ENCODE measurements around the gene RAB35.

RAB35 gene

DNA sequence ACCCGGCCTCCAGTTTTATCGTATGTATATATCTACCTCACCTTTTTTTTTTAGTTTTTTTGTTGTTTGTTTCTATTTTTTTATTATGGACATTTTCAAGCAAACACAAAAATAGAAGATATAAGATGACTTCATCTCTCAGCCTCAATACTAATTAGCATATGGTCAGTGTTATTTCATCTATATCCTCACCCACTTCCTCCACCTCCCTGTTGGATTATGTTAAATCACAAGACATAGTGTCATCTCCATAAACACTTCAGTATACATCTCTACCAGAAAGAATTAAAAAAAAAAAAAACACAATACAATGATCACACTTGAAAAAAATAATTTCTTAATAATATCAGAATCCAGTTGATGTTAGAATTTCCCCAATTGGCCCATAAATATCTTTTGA, 34.9 kb downstream of the RAB35 start:
- no peak for DNase-seq

- no peak for DNase-seq
Observed at GRCh38 chr12:120079411-120080400, 36.8 kb downstream of the RAB35 start.

GRCh38 chr12:120078868-120079267, 37.7 kb downstream of the RAB35 start:
- DNase-seq: no peak

DNA sequence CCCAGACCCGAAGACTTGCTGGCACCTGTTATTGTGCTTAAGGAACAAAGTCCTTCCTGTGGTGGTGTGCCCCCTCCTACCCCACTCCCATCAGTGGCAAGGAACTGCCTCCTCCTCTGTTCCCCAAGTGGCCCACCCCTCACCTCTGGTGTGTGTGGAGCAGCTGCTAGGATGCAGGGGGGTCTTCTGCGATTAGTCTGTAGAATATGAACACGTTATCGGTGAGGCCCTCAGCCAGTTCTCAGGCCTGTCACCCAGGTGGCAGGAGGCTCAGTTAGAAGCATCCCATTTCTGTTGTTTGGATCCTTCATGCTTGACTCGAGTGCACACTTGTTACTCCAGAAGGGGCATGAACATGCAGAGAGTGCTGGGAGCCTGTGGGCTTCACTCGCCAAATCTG, 39.3 kb downstream of the RAB35 start:
- no peak for DNase-seq

- no peak for DNase-seq
Observed at GRCh38 chr12:120076651-120077050, 39.9 kb downstream of the RAB35 start.

GRCh38 chr12:120075034-120075616, 41.4 kb downstream of the RAB35 start:
- DNase-seq: no peak

DNA sequence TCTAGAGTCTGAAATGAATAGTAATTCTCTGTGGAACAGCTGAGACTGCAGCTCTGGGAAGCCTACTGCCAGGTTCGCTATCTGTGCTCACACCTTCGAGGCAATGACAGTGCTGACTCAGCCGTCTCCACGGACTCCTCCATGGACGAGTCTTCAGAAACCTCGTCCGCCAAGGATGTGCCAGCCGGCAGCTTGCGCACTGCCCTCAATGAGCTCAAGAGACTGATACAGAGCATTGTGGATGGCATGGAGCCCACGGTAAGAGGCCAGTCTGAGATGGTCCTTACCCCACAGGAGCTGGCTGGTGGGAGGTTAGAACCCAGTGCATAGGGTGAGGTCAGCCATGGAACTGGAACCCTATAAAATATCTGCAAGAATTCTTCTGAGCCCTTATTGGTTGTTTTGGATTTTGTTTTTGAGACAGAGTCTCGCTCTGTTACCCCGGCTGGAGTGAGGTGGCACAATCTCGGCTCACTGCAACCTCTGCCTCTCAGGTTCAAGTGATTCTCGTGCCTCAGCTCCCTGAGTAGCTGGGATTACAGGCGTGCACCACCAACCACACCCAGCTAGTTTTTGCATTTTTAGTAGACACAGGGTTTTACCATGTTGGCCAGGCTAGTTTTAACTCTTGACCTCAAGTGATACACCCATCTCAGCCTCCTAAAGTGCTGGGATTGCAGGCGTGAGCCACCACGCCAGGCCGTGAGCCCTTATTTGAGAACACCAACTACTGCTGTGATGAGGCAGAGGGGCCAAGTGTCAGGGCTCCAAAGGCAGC, 43.9 kb downstream of the RAB35 start:
- DNase-seq: no peak

- DNase-seq: no peak
Observed at GRCh38 chr12:120071493-120072020, 45.0 kb downstream of the RAB35 start.

DNA sequence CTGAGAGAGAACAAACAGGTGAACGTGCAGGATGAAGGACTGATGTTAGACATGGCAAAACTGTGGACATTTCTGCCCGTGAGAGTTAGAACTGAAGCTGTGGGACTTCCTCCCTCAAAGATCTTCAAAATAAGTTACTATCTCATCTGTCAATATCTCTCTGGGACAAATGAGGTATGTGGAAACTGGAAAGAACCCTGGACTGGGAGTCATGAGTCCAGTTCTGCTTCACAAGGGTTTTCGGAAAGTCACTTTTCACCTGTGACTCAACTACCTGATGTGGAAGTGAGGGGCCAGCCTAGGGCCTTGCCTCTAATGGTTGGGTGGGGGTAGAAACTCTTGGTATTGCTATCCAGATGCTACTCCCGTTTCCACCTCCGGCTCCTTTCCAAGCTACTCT, 47.3 kb downstream of the RAB35 start:
- no peak for DNase-seq

DNA sequence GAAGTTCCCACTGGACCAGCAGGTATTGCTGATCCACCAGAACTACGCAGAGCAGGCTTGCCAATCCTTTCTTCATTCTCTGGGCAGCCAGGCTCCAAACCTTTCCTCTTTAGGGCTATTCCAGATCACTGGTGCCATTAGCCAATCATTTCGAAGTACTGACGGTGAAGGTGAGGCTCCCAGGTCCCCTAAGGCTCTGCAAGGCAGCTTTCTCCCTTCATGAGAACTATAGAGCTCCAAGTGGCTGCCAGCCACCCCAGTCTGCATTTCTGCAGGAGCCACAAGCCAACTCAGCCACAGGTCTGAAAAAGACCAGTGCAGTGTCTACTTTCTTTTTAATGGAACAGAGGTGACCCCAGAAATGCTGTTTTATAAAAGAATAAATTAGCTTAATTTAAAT, 48.7 kb downstream of the RAB35 start:
- no peak for DNase-seq

DNA sequence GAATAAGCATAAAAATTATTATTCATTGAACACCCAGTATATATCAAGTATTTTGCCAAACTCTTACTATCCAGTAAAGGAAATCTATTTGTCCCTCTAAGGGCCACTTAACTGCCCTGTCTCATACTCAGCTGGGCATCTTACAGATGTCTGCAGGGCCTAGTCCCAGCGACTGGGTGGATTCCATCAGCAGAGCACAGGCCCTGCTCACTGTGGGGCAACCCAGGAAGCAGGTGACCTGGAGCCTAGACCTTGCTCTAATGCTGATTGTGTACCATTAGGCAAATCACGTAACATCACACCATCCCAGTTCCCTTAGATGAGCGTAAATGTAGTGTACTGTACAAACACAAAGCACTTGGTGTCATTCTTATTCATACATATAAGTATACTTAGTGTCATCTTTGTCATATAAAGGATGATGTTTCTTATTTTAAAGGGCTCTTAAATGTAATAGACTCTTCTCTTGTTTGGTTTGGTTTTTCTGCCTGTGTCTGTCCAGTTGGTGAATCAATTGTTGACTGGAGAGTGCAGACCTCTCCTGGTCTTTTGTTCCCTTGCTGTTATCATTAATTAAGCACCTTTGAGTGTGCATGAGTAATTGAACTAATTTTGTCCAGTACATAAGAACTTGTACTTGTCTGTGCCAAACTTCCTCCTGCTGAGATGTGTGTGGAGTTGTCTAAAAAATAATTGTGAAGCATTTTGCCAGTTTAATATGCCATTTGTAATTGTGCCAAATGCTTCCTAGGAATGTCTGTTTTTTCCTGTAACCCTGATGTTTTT, 49.3 kb downstream of the RAB35 start:
- DNase-seq: no peak

DNA sequence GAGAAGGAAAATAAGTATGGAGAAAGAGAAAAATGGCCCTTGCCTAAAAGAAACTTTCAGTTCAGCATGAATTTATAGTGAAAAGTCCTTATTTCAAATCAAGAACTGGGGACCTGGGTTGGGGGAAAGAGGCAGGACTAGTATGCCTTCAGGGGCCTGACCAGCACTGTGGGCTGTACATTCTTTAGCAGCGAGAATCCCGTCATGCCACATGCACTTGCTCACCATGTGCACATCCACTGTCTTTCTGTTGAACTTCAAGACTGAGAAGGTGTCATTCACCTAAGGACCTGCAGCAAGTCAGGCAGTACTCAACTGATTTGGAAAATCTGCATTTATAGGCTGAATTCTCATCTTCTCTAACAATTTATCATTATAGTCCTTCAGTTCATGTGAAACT, 50.2 kb downstream of the RAB35 start:
- DNase-seq: no peak

GRCh38 chr12:120065472-120065871, 51.1 kb downstream of the RAB35 start:
- DNase-seq: no peak

- no peak for DNase-seq
Observed at GRCh38 chr12:120064054-120064940, 52.3 kb downstream of the RAB35 start.

DNA sequence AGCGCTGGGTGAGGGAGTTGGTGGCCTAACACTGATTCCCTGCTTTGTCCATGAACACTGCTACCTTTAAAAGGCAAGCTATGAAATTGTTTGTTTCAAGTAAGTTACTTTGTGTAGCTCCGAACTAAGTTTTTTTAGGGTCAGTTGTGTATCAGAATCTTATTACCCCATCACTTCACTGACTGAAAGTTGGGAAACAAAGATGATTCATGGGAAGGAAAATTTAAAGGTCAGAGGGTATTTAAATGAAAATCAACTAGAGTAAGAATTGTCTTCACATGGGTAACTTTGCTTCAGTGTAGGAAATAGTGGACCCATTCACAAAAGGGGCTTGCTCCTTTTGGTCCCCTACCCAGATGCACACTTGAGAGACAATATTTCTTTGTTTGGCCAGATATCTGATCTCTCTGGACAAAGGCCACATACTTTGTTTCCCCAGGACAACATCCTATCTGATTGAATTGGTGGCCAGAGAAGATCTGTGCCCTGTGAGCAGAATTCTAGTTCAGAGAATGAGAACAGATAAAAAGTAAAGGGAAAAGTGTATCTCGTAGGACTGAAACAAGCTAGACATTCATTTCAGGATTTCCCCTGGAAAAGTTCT, 53.5 kb downstream of the RAB35 start:
- DNase-seq: no peak

DNA sequence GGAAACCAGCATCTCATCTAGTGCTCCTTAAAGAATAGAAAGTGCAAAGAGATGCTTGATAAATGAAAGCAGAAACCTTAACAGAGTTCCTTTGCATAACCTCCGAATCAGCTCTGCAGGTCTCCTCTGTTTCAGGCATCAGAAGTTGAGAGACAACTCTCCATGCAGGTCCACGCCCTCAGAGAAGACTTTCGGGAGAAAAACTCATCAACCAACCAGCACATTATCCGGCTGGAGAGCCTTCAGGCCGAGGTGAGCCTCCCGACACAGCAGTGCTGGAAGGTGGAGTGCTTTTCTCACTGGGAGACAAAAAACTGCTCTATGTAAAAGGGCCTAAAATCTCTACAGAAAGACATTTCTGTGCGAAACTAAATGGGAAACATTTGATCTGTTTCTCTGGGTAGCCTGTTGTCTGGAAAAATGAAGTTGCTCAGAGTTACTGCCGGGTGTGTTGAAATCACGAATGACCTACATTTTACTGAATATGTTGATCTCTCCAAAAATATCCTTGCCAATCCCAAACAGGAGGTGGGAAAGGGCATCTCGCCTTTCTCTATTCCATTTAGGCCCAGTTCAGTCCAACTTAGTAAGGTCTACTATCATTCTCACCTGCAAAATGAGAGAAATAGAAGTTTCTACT, 54.9 kb downstream of the RAB35 start:
- no peak for DNase-seq

DNA sequence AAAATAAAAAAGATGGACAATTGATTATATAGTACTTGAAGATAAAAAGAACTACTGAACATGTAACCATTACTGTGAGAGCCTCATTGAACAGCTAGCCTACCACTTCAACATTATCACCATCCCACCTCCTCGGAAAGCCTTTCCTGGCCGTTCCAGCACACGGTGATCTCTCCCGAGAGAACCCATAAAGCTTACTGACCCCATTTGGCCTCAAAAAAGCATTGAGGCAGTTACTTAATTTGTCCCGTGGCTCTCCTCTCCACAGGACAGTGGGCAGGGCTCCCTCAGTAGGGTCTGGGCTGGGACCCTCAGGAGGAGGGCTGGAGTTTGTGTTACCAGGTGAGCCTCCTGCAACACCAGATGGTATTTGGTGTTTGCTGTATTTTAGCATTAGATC, 55.8 kb downstream of the RAB35 start:
- no peak for DNase-seq

- no peak for DNase-seq
Observed at GRCh38 chr12:120060196-120060595, 56.4 kb downstream of the RAB35 start.

DNA sequence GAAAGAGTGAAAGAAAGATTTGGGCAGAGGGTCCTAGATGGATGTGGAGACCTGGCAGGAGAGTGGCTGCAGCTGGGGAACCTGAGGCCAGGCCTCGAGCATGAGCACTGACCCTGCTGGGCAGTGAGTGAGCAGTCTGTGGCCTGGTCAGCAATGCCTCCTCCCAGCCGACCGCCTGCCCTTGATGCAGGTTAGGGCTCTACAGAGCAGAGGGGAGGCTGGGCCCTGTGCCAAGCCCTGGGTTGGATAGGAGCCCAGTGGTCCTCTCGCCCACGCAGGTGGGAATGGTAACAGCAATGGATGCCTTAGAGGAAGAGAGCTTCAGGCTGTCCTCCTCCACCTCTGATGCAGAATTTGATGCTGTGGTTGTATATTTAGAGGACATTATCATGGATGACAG, 59.8 kb downstream of the RAB35 start:
- no peak for DNase-seq

DNA sequence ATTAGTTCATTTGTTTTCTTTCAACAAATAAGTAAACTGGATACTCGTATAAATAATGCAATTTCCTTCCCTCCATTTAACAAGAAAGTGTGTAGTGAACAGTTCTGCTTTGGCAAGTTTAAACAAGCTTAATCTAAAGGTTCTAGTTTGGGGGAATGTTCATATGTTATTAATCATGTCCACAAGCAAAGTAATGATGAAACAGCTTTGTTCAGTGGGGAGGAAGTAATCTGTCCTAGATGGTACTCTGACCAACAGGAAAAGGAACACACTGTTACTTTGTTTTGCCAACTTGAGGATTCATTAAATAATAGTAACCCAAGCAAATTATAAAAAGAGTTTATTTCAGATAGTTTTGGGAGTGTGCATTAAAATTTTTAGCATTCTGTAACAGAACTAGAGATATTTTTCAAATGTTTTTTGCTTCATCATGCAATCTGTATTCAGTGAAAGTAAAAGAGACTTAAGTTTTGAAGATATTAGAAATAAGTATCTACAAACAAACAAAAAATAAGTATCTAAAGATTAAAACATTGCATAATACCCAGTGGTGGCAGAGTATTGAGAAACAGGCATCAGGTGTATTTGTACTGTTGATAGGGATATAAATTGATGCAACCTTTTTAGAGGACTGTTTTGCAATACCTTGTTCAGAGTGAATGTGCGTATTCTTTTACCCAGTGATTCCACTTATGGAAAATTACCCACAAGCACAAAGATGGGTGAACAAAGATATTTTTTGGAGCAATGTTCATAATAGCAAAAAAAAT, 61.1 kb downstream of the RAB35 start:
- no peak for DNase-seq

All from activated CD4-positive, alpha-beta T cell treated with anti-CD3 and anti-CD28 coated beads, Interleukin-2, amount 50 U/mL, for 4 hours (primary cell).